GM23338 (cell line): ENCODE measurements around the gene SLX4IP.

Experiments
- CREB1 ChIP-seq: fragments of 250-450 bp; sonication (Bioruptor Pico); IDR thresholded peaks from 2 replicates; pipeline ENCODE4 v1.5.0; 2020; ENCODE audit warnings: low read depth, mild to moderate bottlenecking, moderate library complexity
- CTCF ChIP-seq, 2 experiments: fragments of 200-600 bp in 1 of 2; sonication (generic) in 1 of 2; conservative IDR thresholded peaks; 2 replicates each; pipeline versions ENCODE4 v1.5.1 to v1.6.1; 2016 to 2017; ENCODE audit warnings: antibody characterized with exemption in 2 of 2, low read depth in 2 of 2, mild to moderate bottlenecking in 2 of 2, moderate library complexity in 1 of 2
- ETS1 ChIP-seq: IDR thresholded peaks from 2 replicates; pipeline ENCODE4 v1.6.1; 2016; ENCODE audit warnings: antibody characterized with exemption
- EZH2 ChIP-seq: fragments of 200-600 bp; sonication (generic); IDR thresholded peaks from one replicate; pipeline ENCODE4 v1.8.0; 2017; ENCODE audit warnings: antibody characterized with exemption, mild to moderate bottlenecking, low read depth; ENCODE audit not compliant: unreplicated experiment
- EZH2phosphoT487 ChIP-seq: fragments of 200-600 bp; sonication (generic); IDR thresholded peaks from one replicate; pipeline ENCODE4 v1.8.1; 2018; ENCODE audit warnings: antibody characterized with exemption; ENCODE audit not compliant: unreplicated experiment
- JUNB ChIP-seq: IDR thresholded peaks from one replicate; pipeline ENCODE4 v1.6.1; 2016; ENCODE audit warnings: antibody characterized with exemption; ENCODE audit not compliant: unreplicated experiment
- NANOG ChIP-seq: IDR thresholded peaks from 2 replicates; pipeline ENCODE4 v1.6.1; 2016; ENCODE audit warnings: antibody characterized with exemption, borderline replicate concordance
- POLR2AphosphoS5 ChIP-seq: IDR thresholded peaks from 2 replicates; pipeline ENCODE4 v1.6.1; 2016; ENCODE audit warnings: antibody characterized with exemption, low read depth
- REST ChIP-seq: IDR thresholded peaks from one replicate; pipeline ENCODE4 v1.6.1; 2018; ENCODE audit warnings: antibody characterized with exemption; ENCODE audit not compliant: unreplicated experiment
- STAT1 ChIP-seq: IDR thresholded peaks from one replicate; pipeline ENCODE4 v1.6.1; 2016; ENCODE audit warnings: antibody characterized with exemption; ENCODE audit not compliant: unreplicated experiment
- ZNF114 ChIP-seq: fragments of 250-450 bp; sonication (Bioruptor Pico); IDR thresholded peaks from 2 replicates; pipeline ENCODE4 v1.5.0; 2020; ENCODE audit warnings: mild to moderate bottlenecking, moderate library complexity
- ZNF331 ChIP-seq: fragments of 250-450 bp; sonication (Bioruptor Pico); IDR thresholded peaks from 2 replicates; pipeline ENCODE4 v1.5.0; 2020; ENCODE audit warnings: low read depth, mild to moderate bottlenecking, moderate library complexity
- ZNF462 ChIP-seq: fragments of 250-450 bp; sonication (Bioruptor Pico); IDR thresholded peaks from 2 replicates; pipeline ENCODE4 v1.5.0; 2020; ENCODE audit warnings: mild to moderate bottlenecking, moderate library complexity

GRCh38 chr20:10508468-10509251 lies 73.6 kb downstream of the SLX4IP start:
- TF ChIP-seq CTCF (conservative IDR thresholded peaks at IDR 0.05; ENCODE audit: low read depth in 2 of 2) (no peak), EZH2 (no peak), POLR2AphosphoS5 (no peak), ZNF114 (no peak), EZH2phosphoT487 (no peak), REST (no peak), ETS1 (no peak), CREB1 (no peak), JUNB (no peak), NANOG (no peak), ZNF462 (CRISPR knock-in tag) (no peak), STAT1 (no peak), ZNF331 (no peak)
